IMR-90 (cell line): ENCODE measurements around the gene RGR. TPM values are rescaled to one million over a fixed set of nuclear protein-coding genes. Genes with fewer than 3 reads are reported as not detected.

Experiments
- ATAC-seq: fragments of 200-7000 bp; cut with Tn5 transposase; 2 replicates; pipeline ENCODE4 v1.9.1; 2020; ENCODE audit warnings: low read depth, mild to moderate bottlenecking, moderate library complexity
- BruUV-seq: library from RNA; stranded (reverse); fragments of 400-500 nt; replicated peaks from 2 replicates; lab custom pipeline; 2021; lab: Mats Ljungman, UMichigan
- CTCF ChIA-PET: fragments of 300-600 bp; formaldehyde crosslinking; extraction: SDS; loops from one replicate; lab custom pipeline; 2021; ENCODE audit warnings: antibody characterized with exemption; lab: Yijun Ruan, JAX
- POLR2A ChIA-PET: fragments of 300-600 bp; sonication (Branson Sonifier 250); formaldehyde crosslinking; loops from one replicate; lab custom pipeline; 2022; ENCODE audit warnings: antibody characterized with exemption; ENCODE audit not compliant: unreplicated experiment; lab: Charles Lee
- DNase-seq: peaks from one replicate; pipeline ENCODE4 v3.0.0; 2013
- H2AFZ ChIP-seq: replicated peaks from 2 replicates; pipeline ENCODE3; 2013; ENCODE audit warnings: low read length, mild to moderate bottlenecking; ENCODE audit not compliant: poor library complexity
- H2AK5ac ChIP-seq: 2 replicates; pipeline ENCODE4 v1.6.1; 2013; ENCODE audit warnings: low read depth, low read length, inconsistent platforms
- H2AK9ac ChIP-seq: replicated peaks from 2 replicates; pipeline ENCODE3; 2013; ENCODE audit warnings: mild to moderate bottlenecking, low read depth, low read length, moderate library complexity; ENCODE audit not compliant: poor library complexity
- H2BK120ac ChIP-seq: 2 replicates; pipeline ENCODE4 v1.6.1; 2013; ENCODE audit warnings: low read depth, low read length, inconsistent platforms
- H2BK15ac ChIP-seq: 3 replicates; pipeline ENCODE4 v1.6.1; 2013; ENCODE audit warnings: low read depth, low read length, inconsistent platforms
- H2BK20ac ChIP-seq: 2 replicates; pipeline ENCODE4 v1.6.1; 2013; ENCODE audit warnings: low read depth, mild to moderate bottlenecking, inconsistent platforms, low read length, moderate library complexity
- H2BK5ac ChIP-seq: 2 replicates; pipeline ENCODE4 v1.6.1; 2013; ENCODE audit warnings: mild to moderate bottlenecking, low read depth, low read length, inconsistent platforms; ENCODE audit not compliant: poor library complexity, severe bottlenecking
- H3K14ac ChIP-seq: replicated peaks from 2 replicates; pipeline ENCODE4 v1.6.1; 2013; ENCODE audit warnings: low read depth, low read length, inconsistent platforms
- H3K18ac ChIP-seq: 2 replicates; pipeline ENCODE4 v1.6.1; 2013; ENCODE audit warnings: low read depth, low read length, control low read depth
- H3K23ac ChIP-seq: 2 replicates; pipeline ENCODE4 v1.6.1; 2013; ENCODE audit warnings: low read depth, low read length, inconsistent platforms
- H3K27ac ChIP-seq: 2 replicates; pipeline ENCODE4 v1.5.1; 2013; ENCODE audit warnings: mild to moderate bottlenecking, control low read depth, low read length; ENCODE audit not compliant: insufficient read depth
- H3K27me3 ChIP-seq: 2 replicates; pipeline ENCODE4 v1.6.1; 2013; ENCODE audit warnings: low read length; ENCODE audit not compliant: control insufficient read depth, insufficient read depth
- H3K36me3 ChIP-seq: 2 replicates; pipeline ENCODE4 v1.6.1; 2013; ENCODE audit warnings: low read length, mixed read lengths; ENCODE audit not compliant: control insufficient read depth, insufficient read depth
- H3K4ac ChIP-seq: 2 replicates; pipeline ENCODE4 v1.6.1; 2013; ENCODE audit warnings: low read depth, low read length, inconsistent platforms
- H3K4me1 ChIP-seq: 2 replicates; pipeline ENCODE4 v1.6.1; 2013; ENCODE audit warnings: low read length, mixed read lengths; ENCODE audit not compliant: control insufficient read depth, insufficient read depth
- H3K4me2 ChIP-seq: 2 replicates; pipeline ENCODE4 v1.6.1; 2013; ENCODE audit warnings: low read depth, mild to moderate bottlenecking, control low read depth, low read length, moderate library complexity
- H3K4me3 ChIP-seq: 2 replicates; pipeline ENCODE4 v1.5.1; 2013; ENCODE audit warnings: low read depth, mild to moderate bottlenecking, control low read depth, low read length, moderate library complexity; ENCODE audit not compliant: insufficient read depth
- H3K56ac ChIP-seq: 2 replicates; pipeline ENCODE4 v1.6.1; 2013; ENCODE audit warnings: low read length, inconsistent platforms; ENCODE audit not compliant: insufficient read depth; ENCODE audit errors: extremely low read depth
- H3K79me1 ChIP-seq, 2 experiments: 2 replicates each; pipeline ENCODE4 v1.6.1; 2013; ENCODE audit warnings: low read length in 2 of 2, inconsistent platforms in 1 of 2, low read depth in 1 of 2
- H3K9ac ChIP-seq: 2 replicates; pipeline ENCODE4 v1.6.1; 2013; ENCODE audit warnings: low read depth, low read length, control low read depth
- H3K9me1 ChIP-seq: 2 replicates; pipeline ENCODE4 v1.6.1; 2013; ENCODE audit warnings: low read length, inconsistent platforms; ENCODE audit not compliant: insufficient read depth
- H3K9me3 ChIP-seq: 2 replicates; pipeline ENCODE4 v1.6.1; 2013; ENCODE audit warnings: low read length; ENCODE audit not compliant: control insufficient read depth, insufficient read depth
- H4K20me1 ChIP-seq: 2 replicates; pipeline ENCODE4 v1.6.1; 2013; ENCODE audit warnings: low read length, inconsistent platforms; ENCODE audit not compliant: insufficient read depth
- H4K5ac ChIP-seq: 2 replicates; pipeline ENCODE4 v1.6.1; 2013; ENCODE audit warnings: mild to moderate bottlenecking, low read depth, low read length, control low read depth
- H4K8ac ChIP-seq, 2 experiments: 2 replicates each; pipeline ENCODE4 v1.6.1; 2013; ENCODE audit warnings: low read depth in 2 of 2, low read length in 2 of 2, control low read depth in 1 of 2, inconsistent platforms in 1 of 2
- H4K91ac ChIP-seq: 2 replicates; pipeline ENCODE4 v1.6.1; 2013; ENCODE audit warnings: low read depth, low read length, inconsistent platforms; ENCODE audit not compliant: insufficient read depth
- NFE2L2 ChIP-seq: fragments of 150-350 bp; IDR thresholded peaks from 2 replicates; pipeline ENCODE4 v1.6.1; 2016; ENCODE audit warnings: low read depth, mild to moderate bottlenecking, low read length
- RFX5 ChIP-seq: IDR thresholded peaks from 2 replicates; pipeline ENCODE4 v1.8.0; 2012; ENCODE audit warnings: low read depth, mild to moderate bottlenecking, low read length, moderate library complexity
- WGBS, 2 experiments: methylation state at CpG; one replicate each; pipeline versions ENCODE4 v1.1.5 to v1.1.7; 2013; ENCODE audit warnings: missing lambda C conversion rate in 2 of 2; ENCODE audit not compliant: insufficient read length in 1 of 2; ENCODE audit errors: extremely low coverage in 2 of 2; 5-methylcytosine and 5-hydroxymethylcytosine counted together
- dilution Hi-C: fragments of 300-500 bp; cut with HindIII; formaldehyde crosslinking; loops from one replicate; pipeline ENCODE4 v1.14.3; 2018; ENCODE audit warnings: low sequenced_read_pairs; ENCODE audit not compliant: unreplicated experiment
- in situ Hi-C: fragments of 300-500 bp; cut with MboI; formaldehyde crosslinking; loops from 3 replicates; pipeline ENCODE4 v1.14.3; 2019; ENCODE audit warnings: low sequenced_read_pairs, inconsistent platforms, mixed read lengths
- intact Hi-C: fragments of 100-400 bp; cut with micrococcal nuclease; formaldehyde crosslinking; loops from 2 replicates; pipeline ENCODE4 v1.10.0; 2022
- polyA plus RNA-seq, 3 experiments: library from polyadenylated mRNA; depleted of rRNA; stranded (reverse); fragments of >200 nt; gene quantifications; 2 replicates each; pipeline ENCODE4 v1.2.3, GENCODE V29; 2012; ENCODE audit warnings: low replicate concordance in 1 of 3
- total RNA-seq: library from RNA; depleted of rRNA; stranded (reverse); fragments of >200 nt; gene quantifications from 2 replicates; pipeline ENCODE4 v1.2.3, GENCODE V29; 2012
- TF ChIP-seq, protein P1 (sequence below): fragments of 150-350 bp; IDR thresholded peaks from 2 replicates; pipeline ENCODE4 v1.6.1; 2017; ENCODE audit warnings: mild to moderate bottlenecking, antibody characterized with exemption, low read length, low read depth

RGR gene
- total and polyA plus RNA-seq, 2 of the 4 experiments (the other 2 are of a cell fraction): not detected

DNA sequence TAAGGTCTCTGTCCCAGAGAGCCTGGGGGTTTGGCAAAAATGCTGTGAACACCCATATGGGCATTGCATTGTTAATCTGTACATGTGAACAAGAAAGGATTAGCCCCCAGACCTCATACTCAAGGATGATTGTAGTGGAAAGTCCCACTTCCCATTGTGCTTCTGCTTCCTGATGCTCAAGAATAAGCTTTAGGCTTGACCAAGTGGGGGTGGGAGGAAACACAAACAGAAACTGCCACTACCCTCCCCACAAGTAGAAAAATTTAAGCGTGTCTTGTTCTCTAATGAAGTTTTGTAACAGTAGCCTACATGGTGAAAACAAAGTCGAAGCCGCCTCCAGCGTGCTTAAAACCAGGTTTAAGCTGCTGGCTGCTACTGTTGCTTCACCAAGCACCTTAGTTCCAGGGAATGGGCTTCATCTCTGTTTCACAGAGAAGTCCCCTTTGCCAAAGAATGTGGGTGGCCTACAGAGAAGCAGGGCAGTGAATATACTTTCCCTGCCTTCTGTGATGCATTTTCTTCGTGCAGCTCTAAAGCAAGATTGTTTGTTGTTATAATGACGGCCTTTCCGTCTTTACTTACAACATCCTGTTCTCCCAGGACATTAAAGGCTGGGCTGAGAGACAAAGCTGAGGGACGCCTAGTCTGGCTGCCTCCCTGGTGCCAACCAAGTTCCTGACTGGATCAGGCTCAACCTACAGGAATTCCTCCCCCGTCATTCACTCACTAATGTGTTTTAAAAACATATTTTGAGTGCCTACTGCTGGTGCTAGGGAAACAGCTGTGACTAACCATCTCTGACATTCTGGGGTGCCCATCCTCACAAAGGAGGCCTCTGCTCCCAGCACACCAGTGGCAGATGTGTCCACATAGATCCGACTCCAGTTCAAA is 51.5 kb downstream of the RGR start (continued):
- 0 out of 2 replicates have a peak, but pooled peaks have one; percentile 2 for TF ChIP-seq NFE2L2
- TF ChIP-seq, protein P1, sequence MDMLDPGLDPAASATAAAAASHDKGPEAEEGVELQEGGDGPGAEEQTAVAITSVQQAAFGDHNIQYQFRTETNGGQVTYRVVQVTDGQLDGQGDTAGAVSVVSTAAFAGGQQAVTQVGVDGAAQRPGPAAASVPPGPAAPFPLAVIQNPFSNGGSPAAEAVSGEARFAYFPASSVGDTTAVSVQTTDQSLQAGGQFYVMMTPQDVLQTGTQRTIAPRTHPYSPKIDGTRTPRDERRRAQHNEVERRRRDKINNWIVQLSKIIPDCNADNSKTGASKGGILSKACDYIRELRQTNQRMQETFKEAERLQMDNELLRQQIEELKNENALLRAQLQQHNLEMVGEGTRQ: no peak

DNA sequence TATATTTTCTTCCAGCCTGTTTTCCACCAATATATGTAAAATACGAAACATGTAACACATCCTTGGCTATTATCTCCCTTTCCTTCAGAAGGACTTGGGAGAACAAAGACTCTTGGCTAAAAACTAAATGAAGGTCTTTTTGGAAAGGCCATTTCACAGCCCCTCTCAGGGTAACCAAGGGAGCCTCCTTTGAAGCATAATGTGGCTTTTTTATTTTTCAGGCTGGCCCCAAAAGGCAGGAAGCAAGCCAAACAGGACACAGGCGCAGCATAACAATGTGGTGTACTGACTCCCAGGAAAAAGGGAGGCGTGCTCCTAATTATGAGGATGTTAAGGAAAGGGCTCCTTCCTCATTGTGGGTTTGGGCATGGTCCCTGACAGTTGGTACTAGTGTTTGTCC is 53.2 kb downstream of the RGR start:
- Histone ChIP-seq H3K4me1 (peaks cover 13% of the 10 kb centered on the region), H3K79me1 (0 out of 4 replicates have a peak, but pooled peaks cover 0 to 4% of the 10 kb centered on the region in 2 experiments), H2AK9ac (no peak overlapping the region), H2AK5ac (0 out of 2 replicates have a peak overlapping the region, but pooled peaks have one; percentile 70), H3K9ac (no peak overlapping the region), H4K8ac (0 out of 4 replicates have a peak overlapping the region, but pooled peaks of 1 of the 2 experiments have one; percentile 25), H2BK120ac (peak overlapping the region; percentile 73), H3K9me1 (peaks cover 19% of the 10 kb centered on the region), H4K5ac (no peak overlapping the region), H3K9me3 (no peaks in the 10 kb centered on the region), H3K4me3 (no peak overlapping the region), H3K18ac (no peak overlapping the region), H3K56ac (no peak overlapping the region), H3K36me3 (no peaks in the 10 kb centered on the region), H4K91ac (no peak overlapping the region), H3K4ac (peak overlapping the region; percentile 27), H2BK15ac (peak overlapping the region; percentile 86; the same call in 1 of the 3 replicates), H2AFZ (peak overlapping the region; percentile 15), H2BK5ac (no peak overlapping the region), H3K27ac (no peak overlapping the region), H3K23ac (0 out of 2 replicates have a peak overlapping the region, but pooled peaks have one; percentile 28), H3K4me2 (no peak overlapping the region), H3K27me3 (no peaks in the 10 kb centered on the region), H2BK20ac (peak overlapping the region; percentile 84; the same call in 1 of the 2 replicates), H4K20me1 (no peaks in the 10 kb centered on the region), H3K14ac (peak overlapping the region; percentile 29)
- intact Hi-C loops (loop anchor here (5.0 kb wide), 1 partner anchor 64 kb away; no protein-coding TSS in a partner anchor), dilution Hi-C loops (no loop called here), in situ Hi-C loops (no loop called here)
- ChIA-PET POLR2A (no interaction called here), CTCF (no interaction called here)
- no TSS peak for BruUV-seq
- no peak for TF ChIP-seq RFX5
- no peak for TF ChIP-seq NFE2L2
- TF ChIP-seq, protein P1: no peak
- ATAC-seq (no peak), DNase-seq (no peak)
- 100% methylated on average over 1 of the region's 3 CpGs; no CpG with 5 or more reads in 1 of the 2 experiments for WGBS, 2 experiments
